Stimulated activated CD8-positive, alpha-beta memory T cell treated with anti-CD3 and anti-CD28 coated beads, Interleukin-4, amount 100 ng/mL, for 24 hours (primary cell): ENCODE results near the gene SMAD9.

ENCODE experiments used
- DNase-seq: peaks from one replicate; pipeline ENCODE4 v3.0.0-alpha.2; 2020; ENCODE audit warnings: low read depth

The SMAD9 gene

GRCh38 chr13:36919833-36920615 is at the start of gene SMAD9:
TSS of gene SMAD9 (minus strand) at chr13:36920238. CDS start at chr13:36879689, 40,549 bp downstream.
- DNase-seq = peak; percentile 3

DNA sequence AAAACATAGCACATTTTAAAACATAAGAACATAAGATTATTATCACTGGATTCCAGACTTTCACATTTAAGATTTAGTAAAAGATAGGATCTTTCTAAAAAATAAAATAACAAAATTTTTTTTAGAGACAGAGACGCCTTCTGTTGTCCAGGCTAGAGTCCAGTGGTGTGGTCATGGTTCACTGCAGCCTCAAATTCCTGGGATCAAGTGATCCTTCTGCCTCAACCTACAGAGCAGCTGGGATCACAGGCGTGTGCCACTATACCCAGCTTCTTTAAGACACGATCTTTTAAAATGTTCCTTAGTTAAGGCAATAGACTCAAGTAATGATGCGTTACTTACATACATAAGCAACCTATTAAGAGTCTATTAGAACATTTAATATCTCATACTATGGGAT is 46.4 kb upstream of the SMAD9 start:
- DNase-seq = no peak

DNA sequence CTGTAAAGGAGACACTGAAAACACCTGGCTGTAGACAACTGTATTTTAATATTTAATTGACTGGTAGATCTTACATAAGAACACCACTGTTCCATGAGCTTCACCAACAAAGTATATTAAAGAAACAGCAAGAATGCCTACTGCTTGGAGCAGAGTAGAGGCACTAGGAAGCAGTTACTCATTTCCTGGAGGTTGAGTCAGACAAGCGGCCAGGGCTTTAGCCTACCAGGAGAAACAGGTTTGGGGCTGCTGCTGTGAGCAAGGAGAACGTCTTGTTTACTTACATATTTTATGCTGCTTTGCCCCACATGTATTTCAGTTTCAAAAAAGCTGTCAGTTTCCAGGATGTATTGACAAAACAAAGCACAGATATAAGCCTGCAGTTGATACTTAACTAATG is 45.7 kb upstream of the SMAD9 start:
- DNase-seq = no peak

GRCh38 chr13:36959456-36960116 is 39.5 kb upstream of the SMAD9 start:
- DNase-seq = no peak

DNA sequence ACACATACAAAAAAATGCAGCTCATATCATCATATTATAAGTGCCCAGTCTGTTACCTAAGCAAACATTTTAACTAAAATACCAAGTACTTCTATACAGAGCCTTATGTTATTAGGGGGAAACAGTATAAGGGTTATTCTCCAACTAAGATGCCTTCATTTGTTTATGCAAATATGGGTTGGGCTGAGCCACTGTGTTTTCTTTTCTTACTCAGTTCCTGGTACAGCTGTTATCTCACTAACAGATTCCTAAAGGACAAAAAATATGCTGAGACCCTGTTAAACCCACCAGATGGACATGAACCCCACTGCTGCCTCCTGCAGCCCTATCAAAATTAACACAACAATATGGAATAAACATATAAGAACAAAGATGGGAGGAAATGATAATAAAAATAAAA is 34.5 kb upstream of the SMAD9 start:
- DNase-seq = no peak

GRCh38 chr13:36950920-36951319 is 30.9 kb upstream of the SMAD9 start:
- DNase-seq = no peak

DNA sequence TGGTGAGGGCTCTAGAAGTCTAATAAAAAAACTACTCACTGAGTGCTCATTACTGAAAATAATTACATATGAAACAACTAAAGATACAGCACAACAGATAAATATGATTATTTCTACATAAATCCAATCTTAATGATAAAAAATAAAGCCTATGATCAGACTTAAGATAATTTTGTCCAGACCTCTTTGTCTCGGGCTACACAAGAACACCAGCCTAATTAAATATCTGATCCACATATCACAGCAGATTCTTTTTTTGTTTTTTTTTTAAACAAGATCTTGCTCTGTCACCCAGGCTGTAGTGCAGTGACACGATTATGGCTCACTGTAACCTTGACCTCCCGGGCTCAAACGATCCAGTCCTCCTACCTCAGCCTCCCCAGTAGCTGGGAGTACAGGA is 30.3 kb upstream of the SMAD9 start:
- no peak for DNase-seq

- no peak for DNase-seq
Measured at GRCh38 chr13:36945078-36945477, 25.0 kb upstream of the SMAD9 start.

DNA sequence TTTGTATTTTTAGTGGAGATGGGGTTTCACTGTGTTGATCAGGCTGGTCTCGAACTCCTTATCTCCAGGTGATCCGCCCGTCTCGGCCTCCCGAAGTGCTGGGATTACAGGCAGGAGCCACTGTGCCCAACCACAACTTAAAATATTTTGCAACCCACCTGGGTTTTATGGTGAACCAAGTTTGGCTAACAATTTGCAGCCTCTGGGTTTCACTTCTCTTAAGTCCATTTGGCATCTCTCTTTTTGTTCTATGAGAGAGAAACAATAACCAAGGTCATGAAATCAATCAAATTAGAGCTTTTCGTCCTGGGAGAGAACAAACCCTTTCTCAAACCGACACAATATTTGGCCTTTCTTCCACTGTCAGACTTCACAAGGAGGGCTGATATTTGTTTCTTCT is 5.6 kb upstream of the SMAD9 start:
- DNase-seq = no peak

GRCh38 chr13:36924001-36924400 is 4.0 kb upstream of the SMAD9 start:
- no peak for DNase-seq

GRCh38 chr13:36921631-36922301 is 1.7 kb upstream of the SMAD9 start:
- no peak for DNase-seq

DNA sequence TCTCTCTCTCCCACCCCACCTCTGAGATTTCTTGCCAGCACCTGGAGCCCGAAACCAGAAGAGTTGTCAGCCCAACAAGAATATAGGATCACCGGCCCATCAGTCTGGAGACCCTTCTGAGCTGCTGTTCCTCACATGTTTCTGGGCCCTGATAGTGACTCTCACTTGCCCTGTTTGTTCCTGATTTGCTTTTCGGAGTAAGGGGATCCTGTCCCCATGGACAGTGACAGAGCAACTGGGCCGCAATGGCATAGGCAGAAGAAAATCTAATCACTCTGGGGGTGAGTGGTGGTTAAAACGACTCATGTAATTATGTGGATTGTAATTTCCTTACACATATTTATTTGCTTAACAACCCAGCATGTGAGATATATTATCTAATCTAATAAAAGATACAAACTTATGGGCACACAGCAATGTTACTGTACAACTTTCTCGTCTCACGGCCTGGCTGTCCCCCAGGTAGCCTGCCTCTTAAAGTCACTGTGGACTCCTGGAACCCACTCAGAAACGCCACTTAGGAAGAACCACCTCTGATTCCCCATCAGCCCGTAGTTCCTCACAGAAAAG is 663 bp upstream of the SMAD9 start:
- no peak for DNase-seq

DNA sequence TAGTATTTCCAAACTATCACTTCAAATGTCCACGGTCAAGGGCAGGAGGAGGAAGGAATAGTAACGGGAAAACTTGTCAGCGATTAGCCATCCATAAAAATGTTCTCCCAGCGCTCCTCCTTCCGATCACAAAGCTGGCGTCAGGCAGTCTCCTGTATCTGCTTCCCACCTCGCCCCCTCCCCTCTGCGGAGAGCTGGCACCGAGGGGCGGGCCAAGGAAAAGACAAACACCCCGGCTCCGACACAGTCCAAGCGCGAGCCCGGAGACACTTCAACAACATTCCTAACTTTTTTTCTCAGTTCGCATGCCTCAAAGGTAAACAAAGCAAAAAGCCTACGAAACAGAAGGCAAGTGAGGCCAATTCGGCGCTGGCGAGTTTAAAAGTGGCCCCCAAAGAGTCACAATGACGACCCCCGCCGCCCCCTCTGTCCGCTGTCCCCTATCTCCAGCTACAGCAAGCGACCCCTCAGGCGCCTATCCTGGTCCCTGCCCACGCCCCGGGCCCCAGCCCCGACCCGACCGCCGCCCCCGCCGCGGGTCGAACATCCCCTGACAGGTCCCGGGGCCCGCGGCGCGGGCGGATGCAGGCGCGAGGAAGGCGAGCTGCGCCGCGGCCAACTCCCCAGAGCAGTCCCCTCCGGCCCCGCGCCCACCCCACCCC is 736 bp downstream of the SMAD9 start:
- DNase-seq = no peak

GRCh38 chr13:36918246-36919131 is 1.5 kb downstream of the SMAD9 start:
- DNase-seq = no peak

DNA sequence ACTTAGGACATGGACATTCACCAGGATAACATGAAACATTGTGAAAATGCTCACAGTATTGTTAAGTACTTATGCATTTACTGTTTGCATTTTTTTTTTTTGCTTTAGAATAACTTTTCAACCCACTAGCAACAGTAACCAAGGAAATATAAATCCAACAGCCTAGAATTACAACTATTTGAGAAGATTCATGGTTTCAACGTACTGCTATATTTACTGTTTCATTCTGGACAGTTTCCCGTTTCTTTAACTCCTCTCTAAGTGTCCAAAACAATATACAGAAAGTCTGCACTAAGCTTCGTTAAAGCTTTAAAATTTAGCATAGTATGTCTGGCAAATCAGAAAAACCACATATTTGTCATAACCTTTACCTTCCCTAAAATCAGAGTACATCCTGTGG is 2.7 kb downstream of the SMAD9 start:
- DNase-seq = no peak

DNA sequence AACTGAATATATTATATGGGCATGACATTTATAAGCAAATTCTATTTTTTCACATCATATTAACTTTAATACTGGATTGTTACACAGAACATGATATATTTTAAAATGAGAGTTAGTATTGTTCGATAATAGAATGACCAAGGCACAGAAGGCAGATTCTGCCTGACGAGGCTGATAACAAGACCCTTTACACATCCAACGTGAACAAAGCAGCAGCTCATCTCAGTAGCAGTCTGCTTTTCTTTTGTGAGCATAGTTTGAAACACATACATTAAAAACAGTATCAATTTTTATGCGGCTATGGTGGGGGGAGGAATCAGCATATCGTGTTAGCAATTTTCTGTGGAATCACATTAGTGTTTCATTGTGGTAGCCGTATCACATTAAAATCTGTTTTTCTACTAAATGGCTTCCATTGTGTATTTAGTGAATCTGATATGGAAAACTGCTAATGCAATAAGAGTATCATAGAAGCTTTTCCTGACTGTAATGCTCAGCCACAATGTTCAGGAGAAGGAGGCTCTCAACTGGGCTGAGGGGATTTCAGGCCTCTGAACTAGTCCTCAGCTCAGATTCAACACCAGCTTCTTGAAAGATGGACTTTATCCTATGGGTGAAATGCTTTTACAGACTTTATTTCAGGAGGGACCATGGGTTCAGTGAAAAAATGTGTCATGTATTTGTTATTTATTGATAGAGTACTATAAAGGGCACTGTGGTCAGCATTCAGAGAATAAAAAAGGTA is 4.0 kb downstream of the SMAD9 start:
- DNase-seq = no peak

DNA sequence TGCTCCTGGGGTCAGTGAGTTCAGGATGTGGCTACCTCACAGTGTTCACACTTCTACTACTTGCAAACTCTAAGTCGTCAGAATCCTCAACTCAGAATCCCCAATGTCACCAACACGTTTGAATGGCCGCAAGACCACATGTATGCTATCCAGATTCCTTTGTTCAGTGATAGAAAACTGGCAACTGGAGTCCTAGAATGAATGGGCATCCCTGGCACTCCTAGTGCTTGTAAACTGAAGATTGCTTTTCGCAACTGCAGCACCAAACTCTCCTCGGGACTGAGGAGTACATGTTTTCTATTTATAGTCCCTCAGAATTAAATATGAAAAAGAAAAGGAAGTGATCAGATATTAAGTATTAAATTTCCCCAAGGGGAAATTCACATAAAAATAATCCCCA is 4.9 kb downstream of the SMAD9 start:
- no peak for DNase-seq

DNA sequence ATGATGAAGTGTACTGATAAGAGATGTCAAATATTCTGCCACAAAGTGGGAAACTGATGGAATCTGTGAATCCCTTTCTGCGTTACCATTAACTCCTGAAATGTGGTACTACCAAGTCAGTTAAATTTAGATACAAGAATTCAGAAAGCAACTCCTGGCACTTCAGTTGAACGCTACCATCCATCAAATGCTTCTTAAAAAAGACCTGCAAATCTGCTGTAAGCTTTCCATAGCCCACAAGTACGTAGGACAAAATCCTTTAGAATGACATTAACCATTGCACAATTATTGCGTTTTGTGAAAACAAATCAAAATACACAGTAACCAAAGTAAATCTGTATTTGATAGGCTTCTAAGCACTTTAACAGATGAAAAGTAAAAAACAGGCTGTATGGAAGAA is 5.4 kb downstream of the SMAD9 start:
- no peak for DNase-seq

GRCh38 chr13:36913463-36913862 is 6.6 kb downstream of the SMAD9 start:
- DNase-seq = no peak

GRCh38 chr13:36912973-36913372 is 7.1 kb downstream of the SMAD9 start:
- no peak for DNase-seq

DNA sequence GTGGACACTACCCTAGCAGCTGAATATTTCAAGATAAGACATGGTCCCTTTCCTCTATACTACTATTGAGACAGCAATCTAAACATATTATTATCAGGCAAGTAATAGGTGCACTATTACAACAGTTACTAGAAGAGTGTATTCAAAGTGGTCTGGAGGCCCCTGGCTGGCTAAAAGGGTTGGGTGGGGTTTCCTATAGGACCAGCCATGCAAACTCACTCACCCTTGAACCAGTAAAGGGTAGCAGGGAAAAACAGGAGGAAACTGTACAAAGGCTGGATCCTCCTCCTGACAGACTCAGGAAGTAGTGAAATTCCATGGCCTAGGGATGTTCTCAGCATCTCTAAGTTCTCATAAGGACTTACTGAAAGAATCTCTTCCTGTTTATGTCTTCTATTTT is 7.7 kb downstream of the SMAD9 start:
- DNase-seq = no peak
